Epidermal melanocyte (primary cell): ENCODE measurements around the gene HAND2.

ENCODE experiments used
- DNase-seq: peaks from one replicate; pipeline ENCODE4 v3.0.0; 2011; ENCODE audit warnings: low spot score; ENCODE audit not compliant: insufficient read length

Gene HAND2

GRCh38 chr4:173521467-173522159 is 8.4 kb downstream of the HAND2 start:
- DNase-seq, result no peak

GRCh38 chr4:173520921-173521466 is 9.0 kb downstream of the HAND2 start:
- DNase-seq, result no peak

- DNase-seq, result no peak
Measured at GRCh38 chr4:173519111-173520101, 10.6 kb downstream of the HAND2 start.

- no peak for DNase-seq
Measured at GRCh38 chr4:173518425-173519102, 11.5 kb downstream of the HAND2 start.

GRCh38 chr4:173517781-173518424 is 12.1 kb downstream of the HAND2 start:
- no peak for DNase-seq

- no peak for DNase-seq
Measured at GRCh38 chr4:173516621-173517524, 13.2 kb downstream of the HAND2 start.

- DNase-seq, result no peak
Measured at GRCh38 chr4:173515458-173515857, 14.6 kb downstream of the HAND2 start.

GRCh38 chr4:173514641-173515217 is 15.3 kb downstream of the HAND2 start:
- no peak for DNase-seq

- DNase-seq, result no peak
Measured at GRCh38 chr4:173513651-173514050, 16.4 kb downstream of the HAND2 start.

GRCh38 chr4:173511787-173512361 is 18.2 kb downstream of the HAND2 start:
- no peak for DNase-seq

- DNase-seq, result no peak
Measured at GRCh38 chr4:173509036-173510001, 20.7 kb downstream of the HAND2 start.

GRCh38 chr4:173508386-173509035 is 21.5 kb downstream of the HAND2 start:
- DNase-seq, result no peak

GRCh38 chr4:173507471-173508385 is 22.3 kb downstream of the HAND2 start:
- DNase-seq, result no peak

GRCh38 chr4:173506597-173507211 is 23.3 kb downstream of the HAND2 start:
- no peak for DNase-seq

- DNase-seq, result peak; percentile 87
Measured at GRCh38 chr4:173505924-173506518, 24.0 kb downstream of the HAND2 start.

- no peak for DNase-seq
Measured at GRCh38 chr4:173504181-173504503, 25.9 kb downstream of the HAND2 start.
